BLaER1 treated with 17β-estradiol and CSF1 and Interleukin-3, amounts not matched to agents 10 nM and 100 nM (cell line): ENCODE measurements around the gene SOD3.

ENCODE experiments used
- H3K27ac ChIP-seq, 11 experiments: shearing (Covaris generic); formaldehyde crosslinking; 2 replicates each; pipeline ENCODE4 v1.8.1; 2022
- H3K27me3 ChIP-seq, 11 experiments: shearing (Covaris generic); formaldehyde crosslinking; 2 replicates each; pipeline ENCODE4 v1.8.1; 2022
- H3K36me3 ChIP-seq, 11 experiments: shearing (Covaris generic); formaldehyde crosslinking; 2 replicates each; pipeline ENCODE4 v1.8.1; 2022
- H3K4me1 ChIP-seq, 10 experiments: shearing (Covaris generic); formaldehyde crosslinking; 2 replicates each; pipeline ENCODE4 v1.8.1; 2022
- H3K4me2 ChIP-seq, 11 experiments: shearing (Covaris generic); formaldehyde crosslinking; 2 replicates each; pipeline ENCODE4 v1.8.1; 2022
- H3K4me3 ChIP-seq, 10 experiments: shearing (Covaris generic); formaldehyde crosslinking; 2 replicates each; pipeline ENCODE4 v1.8.1; 2022
- H3K9ac ChIP-seq, 11 experiments: shearing (Covaris generic); formaldehyde crosslinking; 2 replicates each; pipeline ENCODE4 v1.8.1; 2022
- H3K9me3 ChIP-seq, 11 experiments: shearing (Covaris generic); formaldehyde crosslinking; replicated peaks in 1 of 11; 2 replicates each; pipeline ENCODE4 v1.8.1; 2022
- H4K20me1 ChIP-seq, 11 experiments: shearing (Covaris generic); formaldehyde crosslinking; 2 replicates each; pipeline ENCODE4 v1.8.1; 2022
- Cebpa-rat ChIP-seq, 11 experiments: shearing (Covaris generic); IDR thresholded peaks; 2 replicates each; pipeline ENCODE4 v1.8.1; 2022

The SOD3 gene

GRCh38 chr4:24809815-24810405, 14.5 kb downstream of the SOD3 start:
- H3K36me3 ChIP-seq = peaks cover 0 to 10% (median 4%) of the 10 kb centered on the region in 11 experiments; a peak in 7 of 22 replicates
- no peak overlapping the region for H3K9ac ChIP-seq
- H3K27ac ChIP-seq = no peak overlapping the region
- H3K4me1 ChIP-seq = peaks cover 0 to 6% (median 0%) of the 10 kb centered on the region in 10 experiments; a peak in 2 of 20 replicates
- TF ChIP-seq Cebpa-rat (IDR thresholded peaks at IDR 0.05) = no peak
- H3K4me2 ChIP-seq = no peak overlapping the region
- peaks cover 5 to 14% (median 9%) of the 10 kb centered on the region in 11 experiments; a peak in 10 of 22 replicates for H3K9me3 ChIP-seq
- H3K4me3 ChIP-seq = no peak overlapping the region
- H3K27me3 ChIP-seq = no peaks in the 10 kb centered on the region
- H4K20me1 ChIP-seq = no peaks in the 10 kb centered on the region

- Histone ChIP-seq H3K4me3 (no peak overlapping the region), H3K36me3 (peaks cover 0 to 10% (median 4%) of the 10 kb centered on the region in 11 experiments; a peak in 7 of 22 replicates), H4K20me1 (no peaks in the 10 kb centered on the region), H3K9ac (no peak overlapping the region), H3K4me1 (peaks cover 0 to 2% (median 0%) of the 10 kb centered on the region in 10 experiments; a peak in 2 of 20 replicates), H3K4me2 (no peak overlapping the region), H3K27me3 (no peaks in the 10 kb centered on the region), H3K27ac (no peak overlapping the region), H3K9me3 (peaks cover 5 to 14% (median 9%) of the 10 kb centered on the region in 11 experiments; a peak in 10 of 22 replicates)
- no peak for TF ChIP-seq Cebpa-rat (IDR thresholded peaks at IDR 0.05)
Measured at GRCh38 chr4:24810871-24811631, 15.7 kb downstream of the SOD3 start.

GRCh38 chr4:24813732-24814131, 18.4 kb downstream of the SOD3 start:
- H3K4me1 ChIP-seq = no peaks in the 10 kb centered on the region
- no peak overlapping the region for H3K27ac ChIP-seq
- no peak overlapping the region for H3K4me3 ChIP-seq
- no peaks in the 10 kb centered on the region for H3K27me3 ChIP-seq
- no peak for TF ChIP-seq Cebpa-rat (IDR thresholded peaks at IDR 0.05)
- no peaks in the 10 kb centered on the region for H4K20me1 ChIP-seq
- peaks cover 4 to 31% (median 15%) of the 10 kb centered on the region in 11 experiments; a peak in 18 of 22 replicates for H3K36me3 ChIP-seq
- no peak overlapping the region for H3K9ac ChIP-seq
- no peak overlapping the region for H3K4me2 ChIP-seq
- H3K9me3 ChIP-seq = peaks cover 5 to 33% (median 15%) of the 10 kb centered on the region in 11 experiments; a peak in 10 of 22 replicates

GRCh38 chr4:24816797-24817196, 21.4 kb downstream of the SOD3 start:
- H3K27ac ChIP-seq = no peak overlapping the region
- H4K20me1 ChIP-seq = no peaks in the 10 kb centered on the region
- H3K4me1 ChIP-seq = no peaks in the 10 kb centered on the region
- H3K36me3 ChIP-seq = peaks cover 6 to 41% (median 24%) of the 10 kb centered on the region in 11 experiments; a peak in 18 of 22 replicates
- no peaks in the 10 kb centered on the region for H3K27me3 ChIP-seq
- H3K4me3 ChIP-seq = no peak overlapping the region
- H3K9me3 ChIP-seq = peaks cover 5 to 38% (median 17%) of the 10 kb centered on the region in 11 experiments; a peak in 10 of 22 replicates
- no peak overlapping the region for H3K4me2 ChIP-seq
- no peak for TF ChIP-seq Cebpa-rat (IDR thresholded peaks at IDR 0.05)
- H3K9ac ChIP-seq = no peak overlapping the region

GRCh38 chr4:24820541-24820940, 25.2 kb downstream of the SOD3 start:
- no peaks in the 10 kb centered on the region for H3K27me3 ChIP-seq
- no peak overlapping the region for H3K9ac ChIP-seq
- peaks cover 3 to 37% (median 24%) of the 10 kb centered on the region in 11 experiments; a peak in 18 of 22 replicates for H3K36me3 ChIP-seq
- no peak for TF ChIP-seq Cebpa-rat (IDR thresholded peaks at IDR 0.05)
- no peaks in the 10 kb centered on the region for H3K4me1 ChIP-seq
- H3K9me3 ChIP-seq = peaks cover 0 to 25% (median 7%) of the 10 kb centered on the region in 11 experiments; a peak in 6 of 22 replicates
- H3K4me3 ChIP-seq = no peak overlapping the region
- no peaks in the 10 kb centered on the region for H4K20me1 ChIP-seq
- H3K4me2 ChIP-seq = no peak overlapping the region
- H3K27ac ChIP-seq = no peak overlapping the region

- Histone ChIP-seq H4K20me1 (no peaks in the 10 kb centered on the region), H3K4me2 (no peak overlapping the region), H3K27me3 (no peaks in the 10 kb centered on the region), H3K27ac (no peak overlapping the region), H3K9me3 (peaks cover 0 to 3% (median 0%) of the 10 kb centered on the region in 11 experiments; a peak in 1 of 22 replicates), H3K4me3 (no peak overlapping the region), H3K9ac (no peak overlapping the region), H3K4me1 (no peaks in the 10 kb centered on the region; a peak in 1 of 20 replicates), H3K36me3 (peaks cover 0 to 13% (median 3%) of the 10 kb centered on the region in 11 experiments; a peak in 11 of 22 replicates)
- TF ChIP-seq Cebpa-rat (IDR thresholded peaks at IDR 0.05) = no peak
Measured at GRCh38 chr4:24824720-24825119, 29.3 kb downstream of the SOD3 start.

- Histone ChIP-seq H3K4me2 (peak overlapping the region in 2 of 11 experiments; percentile 58 to 74; a peak in 4 of 22 replicates), H3K9me3 (peaks cover 0 to 6% (median 0%) of the 10 kb centered on the region in 11 experiments; a peak in 1 of 22 replicates)
Measured at GRCh38 chr4:24831637-24832036, 36.3 kb downstream of the SOD3 start.

GRCh38 chr4:24835696-24836095, 40.3 kb downstream of the SOD3 start:
- H3K36me3 ChIP-seq = peaks cover 0 to 43% (median 12%) of the 10 kb centered on the region in 11 experiments; a peak in 13 of 22 replicates
- peaks cover 8 to 30% (median 17%) of the 10 kb centered on the region in 10 experiments for H3K4me1 ChIP-seq
- no peak overlapping the region for H3K4me2 ChIP-seq
- peaks cover 0 to 12% (median 0%) of the 10 kb centered on the region in 11 experiments; a peak in 2 of 22 replicates for H3K9me3 ChIP-seq
- no peaks in the 10 kb centered on the region for H4K20me1 ChIP-seq
- H3K4me3 ChIP-seq = no peak overlapping the region
- H3K27ac ChIP-seq = no peak overlapping the region
- TF ChIP-seq Cebpa-rat (IDR thresholded peaks at IDR 0.05) = no peak
- H3K27me3 ChIP-seq = no peaks in the 10 kb centered on the region
- H3K9ac ChIP-seq = no peak overlapping the region

More at GRCh38 chr4:24831637-24832036, 36.3 kb downstream of the SOD3 start:
- Histone ChIP-seq H3K36me3 (peaks cover 0 to 40% (median 17%) of the 10 kb centered on the region in 11 experiments; a peak in 16 of 22 replicates), H4K20me1 (no peaks in the 10 kb centered on the region), H3K9ac (no peak overlapping the region), H3K4me3 (no peak overlapping the region), H3K27ac (no peak overlapping the region), H3K27me3 (no peaks in the 10 kb centered on the region), H3K4me1 (peaks cover 0 to 27% (median 7%) of the 10 kb centered on the region in 10 experiments; a peak in 11 of 20 replicates)
- no peak for TF ChIP-seq Cebpa-rat (IDR thresholded peaks at IDR 0.05)

GRCh38 chr4:24836661-24837242, 41.4 kb downstream of the SOD3 start:
- no peak overlapping the region for H3K4me3 ChIP-seq
- no peak for TF ChIP-seq Cebpa-rat (IDR thresholded peaks at IDR 0.05)
- H3K4me1 ChIP-seq = peaks cover 16 to 41% (median 24%) of the 10 kb centered on the region in 10 experiments
- peaks cover 0 to 33% (median 4%) of the 10 kb centered on the region in 11 experiments; a peak in 8 of 22 replicates for H3K36me3 ChIP-seq
- no peak overlapping the region for H3K4me2 ChIP-seq
- H3K27me3 ChIP-seq = no peaks in the 10 kb centered on the region
- no peak overlapping the region for H3K27ac ChIP-seq
- H4K20me1 ChIP-seq = no peaks in the 10 kb centered on the region
- no peak overlapping the region for H3K9ac ChIP-seq
- H3K9me3 ChIP-seq = peaks cover 0 to 12% (median 0%) of the 10 kb centered on the region in 11 experiments; a peak in 2 of 22 replicates
